Calu3 (cell line): ENCODE data around the gene TRABD2B. TPM values are rescaled to one million over a fixed set of nuclear protein-coding genes. Genes with fewer than 3 reads are reported as not detected.

Experiments used
- BruUV-seq: library from RNA; stranded (reverse); fragments of 400-500 nt; replicated peaks from 2 replicates; lab custom pipeline; 2021; lab: Mats Ljungman, UMichigan
- CTCF ChIA-PET: fragments of 300-600 bp; sonication (Branson Sonifier 250); formaldehyde crosslinking; loops from one replicate; lab custom pipeline; 2022; ENCODE audit warnings: antibody characterized with exemption; lab: Charles Lee
- DNase-seq: peaks from one replicate; pipeline ENCODE4 v3.0.0; 2022
- H3K27ac Mint-ChIP-seq: one replicate; pipeline ENCODE4 v1.8.0; 2022; ENCODE audit warnings: mixed read lengths; ENCODE audit not compliant: unreplicated experiment
- H3K27me3 Mint-ChIP-seq: one replicate; pipeline ENCODE4 v1.8.0; 2022; ENCODE audit warnings: mixed read lengths; ENCODE audit not compliant: unreplicated experiment
- H3K36me3 Mint-ChIP-seq: one replicate; pipeline ENCODE4 v1.8.0; 2022; ENCODE audit warnings: mild to moderate bottlenecking, moderate library complexity, mixed read lengths; ENCODE audit not compliant: insufficient read depth, unreplicated experiment
- H3K4me1 Mint-ChIP-seq: one replicate; pipeline ENCODE4 v1.8.0; 2022; ENCODE audit warnings: mild to moderate bottlenecking, low read depth, mixed read lengths; ENCODE audit not compliant: unreplicated experiment
- H3K4me3 Mint-ChIP-seq: one replicate; pipeline ENCODE4 v1.8.0; 2022; ENCODE audit warnings: mild to moderate bottlenecking, low read depth, moderate library complexity, mixed read lengths; ENCODE audit not compliant: unreplicated experiment
- H3K9me3 Mint-ChIP-seq: one replicate; pipeline ENCODE4 v1.8.0; 2022; ENCODE audit warnings: low read depth, mixed read lengths; ENCODE audit not compliant: unreplicated experiment
- CTCF ChIP-seq: fragments of 200-600 bp; IDR thresholded peaks from one replicate; pipeline ENCODE4 v1.8.0; 2022; ENCODE audit warnings: antibody characterized with exemption; ENCODE audit not compliant: unreplicated experiment
- intact Hi-C: fragments of 100-400 bp; cut with micrococcal nuclease; formaldehyde crosslinking; loops from one replicate; pipeline ENCODE4 v1.10.0; 2022; ENCODE audit not compliant: unreplicated experiment
- total RNA-seq: library from RNA; stranded (reverse); gene quantifications from 2 replicates; pipeline ENCODE4 v1.2.3, GENCODE V29; 2022

The TRABD2B gene
- total RNA-seq, 1 experiment from 2014 or later, result 0.42 TPM

- no peaks in the 10 kb centered on the region for H3K4me1 Mint-ChIP-seq
- intact Hi-C loops, result no loop called here
- CTCF ChIA-PET, result no interaction called here
- no peak overlapping the region for H3K27ac Mint-ChIP-seq
- no peaks in the 10 kb centered on the region for H3K9me3 Mint-ChIP-seq
- H3K27me3 Mint-ChIP-seq, result peaks cover 58% of the 10 kb centered on the region
- no peaks in the 10 kb centered on the region for H3K36me3 Mint-ChIP-seq
- DNase-seq, result no peak
- no peak for TF ChIP-seq CTCF
- no TSS peak for BruUV-seq
- H3K4me3 Mint-ChIP-seq, result no peak overlapping the region
Measured at GRCh38 chr1:47758341-47759250, 238.6 kb downstream of the TRABD2B start.

- no peak for DNase-seq
- no peaks in the 10 kb centered on the region for H3K9me3 Mint-ChIP-seq
- TF ChIP-seq CTCF, result no peak
- CTCF ChIA-PET, result no interaction called here
- no peak overlapping the region for H3K4me3 Mint-ChIP-seq
- no peaks in the 10 kb centered on the region for H3K36me3 Mint-ChIP-seq
- H3K27me3 Mint-ChIP-seq, result peaks cover 57% of the 10 kb centered on the region
- BruUV-seq, result no TSS peak
- H3K27ac Mint-ChIP-seq, result no peak overlapping the region
- intact Hi-C loops, result no loop called here
- no peaks in the 10 kb centered on the region for H3K4me1 Mint-ChIP-seq
Measured at GRCh38 chr1:47757226-47757975, 239.8 kb downstream of the TRABD2B start.

- intact Hi-C loops, result no loop called here
- Mint-ChIP-seq H3K9me3 (no peaks in the 10 kb centered on the region), H3K27ac (no peak overlapping the region), H3K36me3 (no peaks in the 10 kb centered on the region), H3K27me3 (peaks cover 47% of the 10 kb centered on the region), H3K4me3 (no peak overlapping the region), H3K4me1 (no peaks in the 10 kb centered on the region)
- no peak for DNase-seq
- CTCF ChIA-PET, result no interaction called here
- BruUV-seq, result no TSS peak
- TF ChIP-seq CTCF, result no peak
Measured at GRCh38 chr1:47756411-47756810, 240.8 kb downstream of the TRABD2B start.

- CTCF ChIA-PET, result no interaction called here
- BruUV-seq, result no TSS peak
- no peak overlapping the region for H3K4me3 Mint-ChIP-seq
- DNase-seq, result no peak
- H3K36me3 Mint-ChIP-seq, result no peaks in the 10 kb centered on the region
- no peak overlapping the region for H3K27ac Mint-ChIP-seq
- TF ChIP-seq CTCF, result no peak
- peaks cover 43% of the 10 kb centered on the region for H3K27me3 Mint-ChIP-seq
- intact Hi-C loops, result no loop called here
- H3K9me3 Mint-ChIP-seq, result no peaks in the 10 kb centered on the region
- no peaks in the 10 kb centered on the region for H3K4me1 Mint-ChIP-seq
Measured at GRCh38 chr1:47756006-47756405, 241.2 kb downstream of the TRABD2B start.
